Sigmoid colon (tissue), 7 donors: Measurements from ENCODE around the gene ITPKA. TPM values are rescaled to one million over a fixed set of nuclear protein-coding genes. Genes with fewer than 3 reads are reported as not detected.

Experiments
- DNase-seq: peaks from one replicate; pipeline ENCODE4 v3.0.0-alpha.2; 2019
- H3K27ac ChIP-seq, 4 donors: fragments of 200-600 bp; sonication (generic); one replicate each; pipeline ENCODE4 v1.5.1; 2016 to 2019; ENCODE audit warnings: mild to moderate bottlenecking in 1 of 4
- H3K27me3 ChIP-seq, 3 donors: fragments of 200-600 bp; sonication (generic); one replicate each; pipeline ENCODE4 v1.5.1; 2019; ENCODE audit warnings: mild to moderate bottlenecking in 1 of 3
- H3K36me3 ChIP-seq, 4 donors: fragments of 200-600 bp; sonication (generic); one replicate each; pipeline ENCODE4 v1.5.1; 2016 to 2019
- H3K4me1 ChIP-seq, 4 donors: fragments of 200-600 bp; sonication (generic); one replicate each; pipeline ENCODE4 v1.5.1; 2017 to 2019
- H3K4me3 ChIP-seq, 4 donors: fragments of 200-600 bp; sonication (generic); one replicate each; pipeline ENCODE4 v1.5.1; 2017 to 2019; ENCODE audit warnings: mild to moderate bottlenecking in 2 of 4, moderate library complexity in 1 of 4
- H3K9me3 ChIP-seq, 4 donors: fragments of 200-600 bp in 3 of 4; sonication (generic) in 3 of 4; one replicate each; pipeline versions ENCODE4 v1.5.1 to v1.6.1; 2013 to 2019
- EP300 ChIP-seq, 4 donors: sonication (generic); formaldehyde crosslinking; IDR thresholded peaks; one replicate each; pipeline ENCODE4 v1.6.1; 2017; ENCODE audit warnings: antibody characterized with exemption in 4 of 4
- POLR2A ChIP-seq, 2 donors: fragments of 450-650 bp; IDR thresholded peaks; one replicate each; pipeline ENCODE4 v1.6.1; 2016; ENCODE audit warnings: antibody characterized with exemption in 2 of 2, mild to moderate bottlenecking in 2 of 2, moderate library complexity in 2 of 2
- POLR2AphosphoS5 ChIP-seq, 4 donors: sonication (generic); formaldehyde crosslinking; IDR thresholded peaks; one replicate each; pipeline ENCODE4 v1.6.1; 2017; ENCODE audit warnings: antibody characterized with exemption in 4 of 4
- WGBS, 2 donors: extraction: QIAGEN DNeasy Blood & Tissue Kit; methylation state at CpG; one replicate each; pipeline ENCODE4 v1.1.7; 2013; 5-methylcytosine and 5-hydroxymethylcytosine counted together
- intact Hi-C: fragments of 100-400 bp; cut with DNase I; formaldehyde crosslinking; loops from one replicate; pipeline ENCODE4 v1.15.1; 2023
- polyA plus RNA-seq, 3 donors: library from polyadenylated mRNA; stranded (reverse); fragments of 200-250 nt; gene quantifications; one replicate each; pipeline ENCODE4 v1.2.3, GENCODE V29; 2013
- total RNA-seq, 4 donors: library from RNA; depleted of rRNA; stranded (reverse); fragments of >200 nt; gene quantifications; one replicate each; pipeline ENCODE4 v1.1.0, GENCODE V29; 2016
- TF ChIP-seq, protein P1 (sequence below), 4 experiments: fragments of 450-650 bp in 3 of 4; fragments of 200-600 bp in 1 of 4; IDR thresholded peaks; one replicate each; pipeline ENCODE4 v1.5.1; 2016 to 2019; ENCODE audit warnings: antibody characterized with exemption in 4 of 4, mild to moderate bottlenecking in 3 of 4, moderate library complexity in 2 of 4
- donor health status: healthy with polysubstance abuse.
- donor health status: Bipolar disorder and iron deficiency.
- donor health status: healthy.

The ITPKA gene
- total and polyA plus RNA-seq, 7 donors, result 0.49 to 52.9 (median 6.4) TPM; not detected in 1

- peaks cover 29 to 100% (median 79%) of the 10 kb centered on the region in 4 donors for H3K36me3 ChIP-seq
- H3K27ac ChIP-seq, result no peak overlapping the region
- H3K4me1 ChIP-seq, result no peaks in the 10 kb centered on the region
- no peaks in the 10 kb centered on the region for H3K27me3 ChIP-seq
- no peak for DNase-seq
- H3K9me3 ChIP-seq, result no peaks in the 10 kb centered on the region
- no peak overlapping the region for H3K4me3 ChIP-seq
- intact Hi-C loops, result no loop called here
- TF ChIP-seq, protein P1, sequence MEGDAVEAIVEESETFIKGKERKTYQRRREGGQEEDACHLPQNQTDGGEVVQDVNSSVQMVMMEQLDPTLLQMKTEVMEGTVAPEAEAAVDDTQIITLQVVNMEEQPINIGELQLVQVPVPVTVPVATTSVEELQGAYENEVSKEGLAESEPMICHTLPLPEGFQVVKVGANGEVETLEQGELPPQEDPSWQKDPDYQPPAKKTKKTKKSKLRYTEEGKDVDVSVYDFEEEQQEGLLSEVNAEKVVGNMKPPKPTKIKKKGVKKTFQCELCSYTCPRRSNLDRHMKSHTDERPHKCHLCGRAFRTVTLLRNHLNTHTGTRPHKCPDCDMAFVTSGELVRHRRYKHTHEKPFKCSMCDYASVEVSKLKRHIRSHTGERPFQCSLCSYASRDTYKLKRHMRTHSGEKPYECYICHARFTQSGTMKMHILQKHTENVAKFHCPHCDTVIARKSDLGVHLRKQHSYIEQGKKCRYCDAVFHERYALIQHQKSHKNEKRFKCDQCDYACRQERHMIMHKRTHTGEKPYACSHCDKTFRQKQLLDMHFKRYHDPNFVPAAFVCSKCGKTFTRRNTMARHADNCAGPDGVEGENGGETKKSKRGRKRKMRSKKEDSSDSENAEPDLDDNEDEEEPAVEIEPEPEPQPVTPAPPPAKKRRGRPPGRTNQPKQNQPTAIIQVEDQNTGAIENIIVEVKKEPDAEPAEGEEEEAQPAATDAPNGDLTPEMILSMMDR (IDR thresholded peaks at IDR 0.05), result no peak
- TF ChIP-seq EP300 (IDR thresholded peaks at IDR 0.05) (no peak), POLR2A (IDR thresholded peaks at IDR 0.05) (no peak), POLR2AphosphoS5 (IDR thresholded peaks at IDR 0.05) (no peak)
- 16 to 56% methylated on average over 2 of the region's 2 CpGs for WGBS, 2 donors
Observed at GRCh38 chr15:41474941-41475340, 18.7 kb upstream of the ITPKA start.

DNA sequence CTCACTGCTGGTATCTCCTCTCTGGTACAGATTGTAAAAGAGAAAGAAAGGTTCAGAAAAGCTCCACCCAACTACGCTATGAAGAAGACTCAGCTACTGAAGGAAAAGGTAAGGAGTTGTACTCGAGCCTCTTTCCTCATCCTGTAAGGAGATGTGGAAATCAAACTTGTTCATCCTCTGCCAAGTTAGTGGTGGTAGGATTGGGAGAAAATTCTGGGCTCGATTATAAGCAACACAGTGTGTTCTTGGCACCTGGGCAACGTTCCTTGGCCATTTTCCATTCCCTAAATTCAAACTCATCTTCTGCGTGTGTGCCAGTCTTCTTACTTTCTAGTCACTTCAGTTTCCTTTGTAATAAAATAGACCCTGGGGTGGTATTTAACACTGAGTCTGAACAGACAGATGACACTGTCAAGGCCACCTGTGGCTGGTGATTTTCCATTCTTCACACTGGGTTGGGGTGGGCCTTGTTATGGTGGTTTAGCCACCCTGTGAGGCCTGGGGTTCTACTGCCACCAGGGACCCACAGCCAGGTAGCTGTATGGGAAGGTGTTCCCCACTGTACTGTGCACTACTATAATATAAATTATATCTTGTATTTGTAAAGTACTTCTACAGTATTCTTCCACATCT, 17.1 kb upstream of the ITPKA start:
- 88 to 91% methylated on average over 5 of the region's 5 CpGs for WGBS, 2 donors

DNA sequence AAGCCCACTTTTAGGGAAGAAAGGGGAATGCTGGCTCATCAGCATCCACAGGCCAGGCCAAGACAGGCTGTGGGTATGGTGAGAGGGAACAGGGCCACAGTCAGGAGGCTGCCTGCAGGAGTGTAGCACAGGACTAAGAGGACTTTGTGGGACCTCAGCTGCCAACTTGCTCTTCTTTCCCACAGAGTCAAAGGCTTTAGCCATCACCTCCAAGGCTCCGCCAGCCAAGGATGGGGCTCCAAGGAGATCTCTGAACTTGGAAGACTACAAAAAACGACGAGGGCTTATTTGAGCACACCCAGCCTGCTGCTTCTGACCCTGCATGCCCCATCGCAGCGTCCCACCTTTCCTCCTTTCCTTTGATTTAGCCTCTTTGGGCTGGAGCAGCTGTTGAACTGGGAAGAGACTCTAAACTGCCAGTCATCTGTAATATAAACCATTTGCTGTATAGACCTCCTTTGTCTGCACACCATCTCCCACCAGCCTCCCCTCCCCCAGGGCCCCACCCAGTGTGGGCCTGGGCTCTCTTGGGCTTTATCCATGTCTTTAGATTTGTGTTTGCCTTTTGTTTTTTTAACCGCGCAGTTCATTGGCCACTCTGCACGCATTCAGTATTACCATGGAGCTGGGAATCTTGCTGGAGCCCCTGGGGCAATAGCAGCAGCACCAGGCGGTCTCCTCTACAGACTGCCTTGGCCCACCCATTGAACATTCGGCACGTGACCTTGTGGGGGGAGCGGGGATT, 13.1 kb upstream of the ITPKA start:
- intact Hi-C loops, result no loop called here
- no peaks in the 10 kb centered on the region for H3K9me3 ChIP-seq
- no peak overlapping the region for H3K27ac ChIP-seq
- 94 to 96% methylated on average over 12 of the region's 12 CpGs for WGBS, 2 donors
- peaks cover 38 to 81% (median 67%) of the 10 kb centered on the region in 4 donors for H3K36me3 ChIP-seq
- no peak for DNase-seq
- TF ChIP-seq POLR2A (IDR thresholded peaks at IDR 0.05), result no peak
- TF ChIP-seq POLR2AphosphoS5 (IDR thresholded peaks at IDR 0.05), result no peak
- TF ChIP-seq, protein P1 (IDR thresholded peaks at IDR 0.05), result no peak
- TF ChIP-seq EP300 (IDR thresholded peaks at IDR 0.05), result no peak
- H3K27me3 ChIP-seq, result no peaks in the 10 kb centered on the region
- H3K4me3 ChIP-seq, result no peak overlapping the region
- no peaks in the 10 kb centered on the region for H3K4me1 ChIP-seq

More for the DNA sequence above, 17.1 kb upstream of the ITPKA start:
- Histone ChIP-seq H3K9me3 (no peaks in the 10 kb centered on the region), H3K4me3 (no peak overlapping the region), H3K27me3 (no peaks in the 10 kb centered on the region), H3K36me3 (peaks cover 38 to 100% (median 85%) of the 10 kb centered on the region in 4 donors), H3K4me1 (no peaks in the 10 kb centered on the region), H3K27ac (no peak overlapping the region)
- intact Hi-C loops, result no loop called here
- DNase-seq, result no peak
- TF ChIP-seq, protein P1 (IDR thresholded peaks at IDR 0.05), result no peak
- TF ChIP-seq POLR2A (IDR thresholded peaks at IDR 0.05) (no peak), EP300 (IDR thresholded peaks at IDR 0.05) (no peak), POLR2AphosphoS5 (IDR thresholded peaks at IDR 0.05) (no peak)

DNA sequence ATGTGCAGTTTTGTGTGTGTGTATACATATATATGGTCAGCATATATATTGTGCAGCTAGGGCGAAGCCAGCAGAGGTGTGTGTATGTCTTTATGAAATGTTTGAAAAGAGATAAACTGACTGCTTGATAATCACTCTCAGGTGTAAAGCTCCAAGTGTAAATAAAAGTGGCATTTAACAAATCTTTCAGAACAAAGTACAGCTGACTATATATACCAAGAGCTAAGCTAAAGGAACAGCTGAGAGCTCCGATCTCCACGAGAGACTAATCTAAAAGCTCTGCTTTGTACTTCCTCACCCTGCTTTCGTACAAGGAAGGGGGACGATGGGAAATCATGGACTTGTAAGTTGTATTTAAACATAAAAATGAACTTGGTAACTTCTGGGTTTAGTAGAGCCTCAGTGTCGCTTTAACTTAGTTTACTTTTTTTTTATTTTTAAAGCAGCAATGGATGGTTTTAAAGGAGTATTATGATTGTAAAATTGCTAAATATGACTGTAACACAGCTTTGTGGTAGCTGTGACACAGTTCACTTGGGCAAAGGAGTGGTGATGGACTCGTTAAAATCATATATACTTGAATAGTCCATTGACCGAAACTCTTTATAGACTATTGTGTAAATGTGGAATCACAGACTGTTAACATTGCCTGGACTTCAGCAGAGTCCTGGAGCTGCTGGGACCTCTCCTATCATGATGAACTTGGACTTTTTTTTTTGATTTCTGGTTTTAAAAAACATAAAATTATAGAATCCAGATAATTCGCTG, 11.4 kb upstream of the ITPKA start:
- intact Hi-C loops, result no loop called here
- Histone ChIP-seq H3K9me3 (no peaks in the 10 kb centered on the region), H3K4me1 (no peaks in the 10 kb centered on the region), H3K27me3 (peaks cover 0 to 12% (median 12%) of the 10 kb centered on the region in 3 donors), H3K36me3 (peaks cover 23 to 64% (median 49%) of the 10 kb centered on the region in 4 donors), H3K27ac (no peak overlapping the region), H3K4me3 (no peak overlapping the region)
- TF ChIP-seq EP300 (IDR thresholded peaks at IDR 0.05), result no peak
- TF ChIP-seq POLR2AphosphoS5 (IDR thresholded peaks at IDR 0.05), result no peak
- no peak for TF ChIP-seq POLR2A (IDR thresholded peaks at IDR 0.05)
- TF ChIP-seq, protein P1 (IDR thresholded peaks at IDR 0.05), result no peak
- 27 to 78% methylated on average over 9 of the region's 9 CpGs for WGBS, 2 donors
- DNase-seq, result no peak
